HG03457 (cell line): ENCODE data around the gene ARL5C.

Source experiments
- ATAC-seq: cut with Tn5 transposase; IDR thresholded peaks from one replicate; pipeline ENCODE4 v1.9.1; 2021; ENCODE audit warnings: moderate number of reproducible peaks; ENCODE audit not compliant: unreplicated experiment

ARL5C gene

DNA sequence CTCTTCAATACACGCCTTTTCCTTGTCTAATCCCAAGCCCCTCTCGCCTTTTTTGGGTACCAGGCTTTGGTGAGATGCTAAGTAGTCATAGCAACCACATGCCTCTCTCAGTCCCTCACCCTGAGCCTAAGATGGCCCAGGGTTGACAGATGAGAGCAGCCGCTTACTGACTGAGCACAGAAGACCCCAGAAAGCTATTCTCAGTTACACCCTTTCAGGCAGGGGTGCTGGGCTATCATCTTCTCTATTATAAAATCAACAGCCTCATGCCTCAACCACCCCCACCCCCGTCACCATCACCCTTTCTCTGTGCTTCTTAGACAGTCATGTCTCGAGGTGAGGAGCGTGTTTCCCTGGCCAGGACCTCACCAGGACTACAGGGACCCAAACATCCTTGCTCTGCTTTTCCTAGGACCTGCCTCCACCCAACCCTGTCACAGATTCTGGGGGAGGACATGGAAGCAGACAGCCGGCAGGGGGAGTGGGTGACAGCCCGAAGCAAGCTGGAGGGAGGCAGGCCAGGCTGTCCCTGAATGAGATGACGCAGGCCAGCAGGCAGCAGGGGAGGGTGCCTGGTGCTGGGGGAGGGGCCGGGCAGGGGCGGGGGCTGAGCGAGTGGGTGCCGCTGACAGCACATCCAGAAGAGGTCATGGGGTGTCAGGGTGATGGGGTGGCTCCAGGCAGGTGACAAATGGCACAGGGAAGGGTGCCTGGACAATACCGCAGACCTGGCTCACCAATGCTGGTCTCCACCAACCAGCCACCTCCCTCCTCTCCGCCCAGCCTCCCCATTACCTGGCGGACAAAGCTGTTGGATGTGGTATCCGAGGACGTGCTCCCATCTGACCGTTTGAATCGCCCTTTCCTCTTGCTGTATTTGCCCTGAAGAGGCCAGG, 28.4 kb upstream of the ARL5C start:
- no peak for ATAC-seq

DNA sequence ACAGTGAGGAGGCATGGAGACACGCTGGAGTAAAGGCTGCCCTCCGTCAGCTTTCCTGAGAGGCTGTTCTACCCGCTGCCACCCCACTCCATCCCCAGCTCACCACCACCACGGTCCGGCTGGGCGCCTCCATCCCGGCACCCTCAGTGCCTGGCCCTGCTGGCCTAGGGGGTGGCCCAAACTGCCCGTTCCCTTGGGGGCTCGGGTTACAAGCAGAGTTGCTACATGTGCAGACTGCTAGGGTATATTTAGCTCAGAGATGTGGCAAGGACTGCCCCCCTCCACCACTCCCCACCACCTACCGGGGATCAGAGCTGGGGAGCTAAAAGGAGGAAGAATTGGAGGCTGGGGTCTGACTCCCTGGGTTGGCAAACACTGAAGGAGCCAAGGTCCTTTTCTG, 27.4 kb upstream of the ARL5C start:
- no peak for ATAC-seq

GRCh38 chr17:39192901-39193300, 26.9 kb upstream of the ARL5C start:
- no peak for ATAC-seq

DNA sequence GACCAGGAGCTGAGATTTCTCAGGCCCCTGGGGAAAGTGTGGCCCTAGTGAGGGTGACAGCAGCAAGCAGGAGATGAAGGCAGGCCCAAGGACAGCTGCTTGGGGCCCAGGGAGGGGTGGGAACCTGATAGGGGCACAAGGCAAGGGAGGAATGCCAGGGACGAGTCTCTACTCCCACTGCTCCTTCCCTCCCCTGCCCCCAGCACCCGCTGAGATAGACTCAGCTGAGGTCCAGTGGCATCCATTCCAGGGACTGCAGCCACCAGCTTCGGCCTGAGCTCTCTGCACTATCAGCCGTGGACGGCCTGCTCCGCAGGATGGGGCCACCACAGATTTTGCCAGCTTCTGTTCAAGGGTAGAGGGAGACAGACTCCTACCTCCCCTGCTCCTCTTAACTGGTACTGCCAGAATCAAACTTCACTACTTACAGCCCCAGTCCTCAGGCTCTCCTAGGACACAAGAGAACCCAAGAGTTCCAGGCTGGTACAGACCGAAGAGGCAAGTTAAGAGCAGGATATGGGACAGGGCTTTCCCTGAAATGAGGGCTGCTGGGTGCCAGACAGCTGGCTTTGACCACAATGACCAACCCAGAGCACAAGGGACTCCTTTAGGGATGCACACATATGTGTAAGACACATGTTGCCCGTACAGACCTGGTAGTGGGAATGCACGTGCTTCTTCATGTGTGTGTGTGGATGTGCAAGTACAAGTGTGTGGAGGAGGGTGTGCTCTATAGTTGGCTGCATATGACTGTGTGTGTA, 26.0 kb upstream of the ARL5C start:
- ATAC-seq: no peak

GRCh38 chr17:39187152-39187830, 21.3 kb upstream of the ARL5C start:
- no peak for ATAC-seq

GRCh38 chr17:39186481-39187002, 20.6 kb upstream of the ARL5C start:
- ATAC-seq: no peak

DNA sequence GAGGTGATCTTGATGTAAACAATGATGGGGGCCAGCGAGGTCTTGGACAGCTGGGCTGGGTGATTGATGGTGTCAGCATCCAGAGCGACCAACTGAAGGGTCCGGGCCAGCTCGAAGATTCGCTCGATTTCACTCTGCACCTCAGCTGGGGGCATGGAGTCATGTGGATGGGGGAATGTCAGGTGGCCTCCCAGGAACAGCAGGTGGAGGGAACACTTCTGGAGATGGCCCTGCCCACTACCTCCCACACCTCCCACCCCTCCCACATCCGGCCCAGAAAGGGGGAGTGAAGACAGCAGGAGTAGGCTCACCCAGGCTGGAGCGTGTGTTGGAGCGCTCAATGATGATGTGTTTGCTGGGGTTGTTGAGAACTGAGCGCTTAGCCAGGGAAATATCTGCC, 17.8 kb upstream of the ARL5C start:
- ATAC-seq: no peak

- ATAC-seq: no peak
Measured at GRCh38 chr17:39183045-39183444, 17.1 kb upstream of the ARL5C start.

- no peak for ATAC-seq
Measured at GRCh38 chr17:39181303-39181702, 15.3 kb upstream of the ARL5C start.

GRCh38 chr17:39178536-39178935, 12.6 kb upstream of the ARL5C start:
- no peak for ATAC-seq

- no peak for ATAC-seq
Measured at GRCh38 chr17:39177256-39177655, 11.3 kb upstream of the ARL5C start.

DNA sequence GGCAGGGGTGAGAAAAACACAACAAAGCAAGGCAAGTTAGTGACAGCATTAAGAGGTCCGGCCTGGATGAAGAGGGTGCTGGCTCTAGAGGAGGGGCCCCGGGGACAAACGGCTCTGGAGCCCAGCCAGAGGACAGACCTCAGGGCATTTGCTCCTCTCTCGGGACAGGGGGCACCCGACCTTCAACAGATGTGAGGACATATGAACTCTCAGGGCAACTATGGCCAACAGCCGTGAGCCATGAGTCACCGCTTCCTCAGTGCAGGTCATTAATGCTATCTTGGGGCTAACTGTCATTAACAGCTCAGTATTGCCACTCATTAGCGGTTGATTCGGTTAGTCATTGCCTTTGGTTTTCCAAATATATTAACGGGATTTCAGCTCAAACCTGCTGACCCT, 9.7 kb upstream of the ARL5C start:
- ATAC-seq: no peak

DNA sequence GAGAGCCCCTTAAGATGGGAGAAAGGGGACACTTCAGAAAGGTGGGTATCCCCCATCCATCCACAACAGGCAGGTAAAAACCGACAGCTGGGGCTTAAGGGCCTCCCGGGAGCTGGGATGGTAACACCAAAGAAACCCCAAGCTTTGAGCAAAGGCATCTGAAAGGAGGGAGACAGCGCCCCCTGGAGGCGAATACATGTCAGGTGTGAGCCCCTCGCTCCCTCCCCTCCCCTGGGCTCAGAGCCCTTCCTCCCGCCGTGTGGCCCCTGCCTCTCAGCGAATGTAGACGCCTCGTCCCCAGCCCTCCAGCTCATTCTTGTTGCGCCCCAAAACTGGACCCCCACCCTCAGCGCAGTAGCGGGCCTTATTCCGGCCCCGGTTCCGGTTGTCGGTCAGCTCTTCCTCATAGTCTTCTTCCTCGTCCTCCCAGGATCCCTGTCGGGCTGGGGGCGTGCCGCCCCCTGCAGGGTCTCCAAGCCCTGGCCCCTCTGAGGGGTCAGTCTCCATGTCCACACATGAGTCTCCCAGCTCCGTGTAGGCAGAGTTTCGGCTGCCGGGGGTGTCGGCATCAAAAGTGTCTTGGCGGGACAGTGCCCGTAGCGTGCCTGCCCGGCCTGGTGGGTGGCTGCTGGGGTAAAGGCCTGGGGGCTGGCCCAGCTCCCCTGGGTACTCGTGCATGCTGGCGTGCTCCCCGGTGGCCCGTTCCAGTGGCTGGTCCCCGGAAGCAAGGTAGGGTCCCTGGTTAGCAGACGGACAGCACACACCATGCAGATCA, 9.1 kb upstream of the ARL5C start:
- no peak for ATAC-seq

GRCh38 chr17:39173526-39174274, 7.7 kb upstream of the ARL5C start:
- ATAC-seq: no peak

DNA sequence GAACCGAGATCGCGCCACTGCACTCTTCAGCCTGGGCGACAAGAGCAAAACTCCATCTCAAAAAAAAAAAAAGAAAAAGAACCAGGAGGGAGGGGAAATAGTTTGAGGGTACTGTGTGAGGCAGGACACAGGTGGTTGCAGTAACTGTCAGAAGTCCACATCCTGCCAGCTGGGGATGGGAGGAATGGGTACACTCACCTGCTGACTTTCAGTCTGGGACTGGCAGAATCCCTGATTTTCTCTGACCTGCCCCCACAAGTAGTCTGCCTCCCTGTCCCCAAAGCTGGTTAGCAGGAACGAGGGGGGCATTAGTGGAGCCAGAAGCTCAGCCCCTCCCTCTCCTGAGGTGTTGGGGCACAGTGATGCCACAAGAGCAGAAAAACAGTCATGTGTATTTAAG, 7.1 kb upstream of the ARL5C start:
- ATAC-seq: no peak

GRCh38 chr17:39171933-39172332, 6.0 kb upstream of the ARL5C start:
- ATAC-seq: no peak

GRCh38 chr17:39170558-39170957, 4.6 kb upstream of the ARL5C start:
- no peak for ATAC-seq

DNA sequence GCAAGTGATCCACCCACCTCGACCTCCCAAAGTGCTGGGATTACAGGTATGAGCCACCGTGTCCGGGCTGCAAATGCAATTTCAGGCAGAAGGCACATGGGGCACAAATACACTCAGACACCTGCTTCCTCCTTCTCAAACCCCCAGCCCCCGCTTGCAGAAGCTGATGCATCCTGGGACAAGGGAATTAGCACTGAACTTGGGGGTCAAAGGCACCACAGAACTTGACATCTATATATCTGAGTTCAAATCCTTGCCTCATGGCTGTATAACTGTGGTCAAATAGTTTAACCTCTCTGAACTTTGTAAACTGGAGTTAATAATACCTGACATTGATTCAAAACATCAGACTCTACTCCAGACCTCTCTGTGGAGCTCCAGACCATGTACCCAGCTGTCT, 4.1 kb upstream of the ARL5C start:
- ATAC-seq: no peak

DNA sequence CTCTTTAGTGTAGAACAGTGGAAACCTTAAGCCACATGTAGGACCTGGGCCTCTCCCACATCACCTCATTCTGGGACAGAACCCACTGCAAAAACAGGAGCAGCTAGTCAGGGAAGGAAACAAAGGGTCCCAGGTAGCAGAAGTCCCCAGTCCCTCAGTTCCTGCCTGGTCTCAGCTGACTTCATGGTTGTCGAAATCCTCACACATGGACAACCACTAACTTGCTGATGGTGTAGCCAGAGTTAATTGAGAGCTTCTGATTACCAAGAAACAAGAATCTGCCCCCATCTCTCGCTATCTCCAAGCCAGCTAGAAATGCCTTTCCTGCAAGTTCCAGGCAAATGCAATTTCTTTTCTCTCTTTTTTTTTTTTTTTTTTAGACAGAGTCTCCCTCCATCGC, 3.6 kb upstream of the ARL5C start:
- no peak for ATAC-seq

DNA sequence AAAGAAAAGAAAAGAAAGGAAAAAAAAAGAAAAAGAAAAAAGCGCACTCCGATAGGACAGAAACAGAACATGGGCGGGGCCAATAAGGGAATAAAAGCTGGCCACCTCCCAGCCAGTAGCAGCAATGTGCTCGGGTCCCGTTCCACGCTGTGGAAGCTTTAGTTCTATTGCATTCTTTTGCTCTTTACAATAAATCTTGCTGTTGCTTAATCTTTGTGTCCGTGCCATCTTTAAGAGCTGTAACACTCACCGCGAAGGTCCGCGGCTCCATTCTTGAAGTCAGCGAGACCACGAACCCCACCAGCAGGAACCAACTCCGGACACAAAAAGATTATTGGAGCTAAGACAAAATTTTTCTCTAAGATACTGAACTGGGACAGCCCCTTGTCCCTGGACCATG, 3.1 kb upstream of the ARL5C start:
- no peak for ATAC-seq
